DOHH2 (cell line): ENCODE results near the gene HAUS2.

Experiments
- CTCF ChIP-seq: fragments of 200-600 bp; sonication (generic); IDR thresholded peaks from one replicate; pipeline ENCODE4 v1.5.1; 2014; ENCODE audit warnings: antibody characterized with exemption, mild to moderate bottlenecking, low read depth, low read length; ENCODE audit not compliant: poor library complexity, severe bottlenecking
- EZH2phosphoT487 ChIP-seq: fragments of 200-600 bp; sonication (generic); IDR thresholded peaks from 2 replicates; pipeline ENCODE4 v1.6.1; 2017; ENCODE audit warnings: borderline replicate concordance, mild to moderate bottlenecking, antibody characterized with exemption, low read length, moderate library complexity, mixed read lengths

GRCh38 chr15:42608110-42608531 is 59.5 kb downstream of the HAUS2 start:
- TF ChIP-seq CTCF: no peak
- no peak for TF ChIP-seq EZH2phosphoT487
